ENCODE measurements around the gene RPIA.

DNA sequence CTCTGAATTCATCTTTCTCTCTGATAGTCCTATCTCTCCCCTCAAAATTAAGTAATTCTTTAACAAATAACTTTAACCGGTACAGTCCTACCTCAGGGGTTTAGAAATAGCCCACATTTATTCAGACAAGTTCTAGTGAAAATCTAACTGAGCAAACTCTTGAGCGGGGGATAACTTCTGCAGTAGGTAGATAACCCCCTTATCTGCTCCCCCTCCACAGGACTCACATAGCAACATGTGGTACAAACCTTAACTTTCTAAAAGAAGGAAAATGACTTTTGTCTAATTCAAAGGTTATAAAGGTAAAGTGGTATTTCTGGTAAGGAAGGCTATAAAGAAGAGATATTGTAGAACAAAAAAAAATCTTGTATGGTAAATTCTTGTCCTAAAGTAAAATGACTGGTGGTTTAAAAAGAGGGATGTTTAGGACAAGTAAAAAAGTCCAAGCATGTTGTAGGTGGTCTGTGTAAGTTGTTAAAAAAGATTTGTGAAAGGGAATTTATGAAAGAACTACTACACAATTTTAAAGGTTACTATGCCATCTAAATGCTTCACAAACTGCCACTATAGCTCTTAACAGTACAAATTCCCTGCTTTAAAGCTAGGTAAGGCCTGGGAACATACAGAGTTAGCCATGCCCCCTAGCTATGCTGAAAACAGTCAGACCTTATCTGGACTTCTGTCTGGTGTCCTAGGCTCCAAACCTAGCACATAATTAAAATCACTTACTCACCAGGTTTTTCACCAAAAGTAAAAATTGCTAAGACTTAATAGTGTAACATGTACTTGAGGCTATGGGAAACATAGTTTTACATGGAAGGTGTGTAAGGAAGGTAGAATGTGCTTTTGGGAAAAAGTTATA lies 8.1 kb upstream of the RPIA start:
- TF ChIP-seq ZNF274 (IDR thresholded peaks at IDR 0.05; ENCODE audit: low read depth, low read length): no peak
- TF ChIP-seq SUZ12 (IDR thresholded peaks at IDR 0.05; ENCODE audit: extremely low read depth, insufficient read depth, insufficient read length): no peak
- no peak for TF ChIP-seq YY1 (IDR thresholded peaks at IDR 0.05; ENCODE audit: insufficient read depth, insufficient read length)

All from NT2/D1 (cell line).